Brain pericyte (primary cell): Measurements from ENCODE around the gene KCNA5.

Experiments used
- DNase-seq: peaks from one replicate; pipeline ENCODE4 v3.0.0-alpha.2; 2012; ENCODE audit warnings: low read depth, low spot score

Gene KCNA5

GRCh38 chr12:5043589-5044419 lies at the start of gene KCNA5:
Gene KCNA5 (plus strand): TSS chr12:5043879. CDS start chr12:5044148, 269 bp downstream.
- DNase-seq: no peak

- no peak for DNase-seq
Measured at GRCh38 chr12:4994622-4995021, 49.1 kb upstream of the KCNA5 start.

GRCh38 chr12:4996714-4997113 lies 47.0 kb upstream of the KCNA5 start:
- no peak for DNase-seq

- peak; percentile 41 for DNase-seq
Measured at GRCh38 chr12:4997939-4998338, 45.7 kb upstream of the KCNA5 start.

GRCh38 chr12:5000204-5000603 lies 43.5 kb upstream of the KCNA5 start:
- no peak for DNase-seq

GRCh38 chr12:5000658-5001385 lies 42.9 kb upstream of the KCNA5 start:
- no peak for DNase-seq

- DNase-seq: no peak
Measured at GRCh38 chr12:5003025-5003666, 40.5 kb upstream of the KCNA5 start.

GRCh38 chr12:5008661-5009060 lies 35.0 kb upstream of the KCNA5 start:
- DNase-seq: no peak

- no peak for DNase-seq
Measured at GRCh38 chr12:5010151-5010550, 33.5 kb upstream of the KCNA5 start.

GRCh38 chr12:5012337-5012736 lies 31.3 kb upstream of the KCNA5 start:
- DNase-seq: no peak

- no peak for DNase-seq
Measured at GRCh38 chr12:5013266-5013730, 30.4 kb upstream of the KCNA5 start.

- DNase-seq: no peak
Measured at GRCh38 chr12:5014269-5014668, 29.4 kb upstream of the KCNA5 start.

GRCh38 chr12:5015711-5016492 lies 27.8 kb upstream of the KCNA5 start:
- DNase-seq: no peak

- no peak for DNase-seq
Measured at GRCh38 chr12:5016526-5016925, 27.2 kb upstream of the KCNA5 start.

- DNase-seq: no peak
Measured at GRCh38 chr12:5017638-5018348, 25.9 kb upstream of the KCNA5 start.

- DNase-seq: no peak
Measured at GRCh38 chr12:5018677-5019076, 25.0 kb upstream of the KCNA5 start.

GRCh38 chr12:5022025-5022424 lies 21.7 kb upstream of the KCNA5 start:
- DNase-seq: no peak

- no peak for DNase-seq
Measured at GRCh38 chr12:5022465-5023061, 21.1 kb upstream of the KCNA5 start.

GRCh38 chr12:5023842-5024241 lies 19.8 kb upstream of the KCNA5 start:
- DNase-seq: no peak

GRCh38 chr12:5026342-5026938 lies 17.2 kb upstream of the KCNA5 start:
- no peak for DNase-seq
